Activated gamma-delta T cell treated with anti-CD3 and anti-CD28 coated beads, Interleukin-2, amount 50 U/mL, for 16 hours (primary cell): ENCODE data around the gene DOHH.

Source experiments
- DNase-seq: peaks from one replicate; pipeline ENCODE4 v3.0.0-alpha.2; 2020; ENCODE audit warnings: low read depth

DOHH gene

DNA sequence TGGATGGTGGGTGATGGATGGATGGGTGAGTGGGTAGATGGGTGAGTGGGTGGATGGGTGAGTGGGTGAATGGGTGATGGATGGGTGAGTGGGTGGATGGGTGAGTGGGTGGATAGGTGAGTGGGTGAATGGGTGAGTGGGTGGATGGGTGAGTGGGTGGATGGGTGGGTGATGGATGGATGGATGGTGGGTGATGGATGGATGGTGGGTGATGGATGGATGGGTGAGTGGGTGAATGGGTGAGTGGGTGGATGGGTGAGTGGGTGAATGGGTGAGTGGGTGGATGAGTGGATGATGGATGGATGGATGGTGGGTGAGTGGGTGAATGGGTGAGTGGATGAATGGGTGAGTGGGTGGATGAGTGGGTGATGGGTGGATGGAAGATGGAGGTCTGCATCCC is 23.0 kb downstream of the DOHH start:
- no peak for DNase-seq

- no peak for DNase-seq
Observed at GRCh38 chr19:3476830-3477229, 23.6 kb downstream of the DOHH start.

GRCh38 chr19:3475449-3475848 is 25.0 kb downstream of the DOHH start:
- DNase-seq: no peak

DNA sequence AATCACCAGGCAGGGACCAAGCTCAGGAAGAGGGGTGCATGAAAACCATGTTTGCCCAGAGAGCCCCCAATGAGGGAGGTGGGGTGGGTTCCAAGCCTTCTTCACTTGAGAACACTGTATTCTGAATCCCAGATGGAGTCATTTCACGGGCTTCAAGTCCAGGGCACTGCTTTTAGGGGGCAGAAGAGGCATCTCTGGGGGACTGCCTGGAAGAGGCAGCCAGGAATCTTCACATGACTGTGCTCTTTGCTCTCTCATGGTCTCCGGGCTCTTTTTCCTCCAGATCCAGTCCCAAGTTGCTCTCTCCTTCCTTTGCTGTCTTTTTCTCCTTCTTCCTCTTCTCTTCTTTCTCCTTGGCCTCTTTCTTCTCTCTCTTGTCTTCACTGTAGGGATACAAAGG is 25.9 kb downstream of the DOHH start:
- DNase-seq: no peak

- no peak for DNase-seq
Observed at GRCh38 chr19:3474010-3474409, 26.5 kb downstream of the DOHH start.

DNA sequence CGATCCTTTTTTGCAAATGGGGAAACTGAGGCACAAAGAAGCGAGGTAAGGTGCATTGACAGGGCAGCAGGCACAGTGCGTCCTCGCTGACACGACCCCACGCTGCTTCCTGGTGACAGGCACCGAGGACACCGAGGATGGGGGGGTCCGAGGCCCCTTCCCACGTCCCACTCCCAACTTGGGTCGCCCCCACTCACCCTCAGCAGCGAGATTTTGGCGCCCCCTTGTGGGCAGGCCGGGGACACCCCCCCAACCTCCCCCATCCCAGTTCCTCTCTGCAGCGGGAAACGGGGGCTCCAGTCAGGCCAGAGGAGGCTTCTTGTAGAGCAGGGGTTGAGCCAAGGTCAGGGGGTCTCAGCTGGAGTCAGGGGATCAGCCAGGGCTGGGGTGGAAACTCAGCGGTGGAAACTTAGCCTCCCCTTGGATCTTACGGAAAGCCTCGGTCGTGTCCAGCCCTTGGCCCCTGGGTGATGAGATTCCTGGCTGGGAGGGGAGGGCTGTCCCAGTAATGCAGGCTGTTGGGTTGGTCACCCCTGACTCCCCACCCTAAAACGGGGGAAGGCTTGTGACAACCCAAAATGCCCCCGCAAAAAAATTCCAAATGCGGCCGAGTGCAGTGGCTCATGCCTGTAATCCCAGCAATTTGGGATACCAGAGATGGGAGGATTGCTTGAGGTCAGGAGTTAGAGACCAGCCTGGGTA is 28.4 kb downstream of the DOHH start:
- no peak for DNase-seq

- DNase-seq: no peak
Observed at GRCh38 chr19:3470500-3471128, 29.9 kb downstream of the DOHH start.

- DNase-seq: no peak
Observed at GRCh38 chr19:3469638-3470499, 30.6 kb downstream of the DOHH start.

- no peak for DNase-seq
Observed at GRCh38 chr19:3468211-3468610, 32.3 kb downstream of the DOHH start.

DNA sequence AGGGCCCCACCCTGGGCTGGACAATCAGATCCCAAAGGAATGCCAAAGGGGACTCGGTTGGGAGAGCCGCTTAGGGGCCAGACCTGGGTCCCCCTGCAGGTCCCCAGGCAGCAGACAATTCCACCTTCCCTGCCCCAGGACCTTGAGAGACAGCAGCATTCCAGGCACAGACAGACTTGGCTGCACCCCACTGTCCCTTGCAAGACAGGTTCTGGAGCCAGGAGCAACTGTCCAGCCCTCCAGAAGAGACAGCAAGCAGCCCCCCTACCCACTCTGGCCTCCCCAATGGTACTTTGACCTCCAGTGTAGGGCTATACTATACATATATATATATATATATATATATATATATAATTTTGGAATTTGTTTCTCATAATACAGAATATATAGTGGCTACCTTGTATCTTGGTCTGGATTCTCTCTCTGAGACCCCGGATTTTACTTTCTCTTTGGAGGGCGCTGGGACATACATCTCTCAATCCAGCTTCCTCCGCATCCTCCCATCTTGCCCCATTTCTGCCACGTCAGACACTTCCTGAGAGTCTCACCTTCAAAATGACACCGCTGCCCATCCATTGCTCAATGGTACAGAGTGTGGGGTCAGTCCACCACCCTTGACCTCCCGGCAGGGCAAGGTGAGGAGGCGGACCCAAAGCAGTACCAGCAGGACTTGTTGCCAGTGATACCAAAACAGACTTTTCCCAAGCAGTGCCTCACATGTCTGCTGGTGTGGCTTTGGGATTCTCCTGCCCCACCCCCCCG is 32.9 kb downstream of the DOHH start:
- no peak for DNase-seq

DNA sequence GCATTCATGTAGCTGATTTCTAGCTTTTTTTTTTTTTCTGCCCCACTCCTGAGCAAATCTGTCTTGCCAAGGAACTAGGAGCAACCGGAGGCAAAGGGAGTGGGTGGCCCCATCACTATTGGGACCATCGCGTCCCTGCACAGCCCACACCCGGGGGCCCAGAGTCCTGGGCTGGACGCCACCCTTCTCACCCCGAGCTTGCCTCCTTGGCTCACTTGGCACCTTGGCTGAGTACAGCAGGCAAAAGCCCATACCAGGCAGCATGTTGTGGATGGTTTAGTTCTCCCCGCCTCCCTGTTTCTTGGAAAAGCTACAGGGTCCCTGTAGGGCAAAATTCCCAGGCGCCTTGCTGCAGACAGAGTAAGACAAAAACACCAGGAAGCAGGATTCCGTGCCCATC is 33.8 kb downstream of the DOHH start:
- no peak for DNase-seq

DNA sequence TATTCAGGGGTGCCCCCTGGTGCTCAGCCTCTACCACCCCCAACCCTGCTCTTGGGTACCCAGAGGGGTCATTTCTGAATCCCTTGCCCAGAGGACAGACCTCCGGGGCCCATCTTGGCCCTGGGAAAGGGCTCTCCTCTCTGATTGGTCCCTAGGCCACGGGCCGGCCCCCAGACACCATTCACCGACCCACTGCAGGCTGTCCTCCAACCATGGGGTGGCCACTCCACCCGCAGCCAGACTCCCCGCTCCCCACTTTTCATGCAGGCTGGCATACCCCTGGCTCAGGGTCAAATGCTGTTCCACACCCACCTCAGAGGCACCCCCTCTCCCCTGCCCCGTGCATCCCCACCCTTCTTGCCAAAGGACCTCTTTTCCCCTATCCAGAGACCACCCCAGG is 34.9 kb downstream of the DOHH start:
- no peak for DNase-seq

- DNase-seq: no peak
Observed at GRCh38 chr19:3464587-3465235, 35.8 kb downstream of the DOHH start.

- DNase-seq: no peak
Observed at GRCh38 chr19:3463714-3464586, 36.5 kb downstream of the DOHH start.

- no peak for DNase-seq
Observed at GRCh38 chr19:3462991-3463713, 37.3 kb downstream of the DOHH start.

DNA sequence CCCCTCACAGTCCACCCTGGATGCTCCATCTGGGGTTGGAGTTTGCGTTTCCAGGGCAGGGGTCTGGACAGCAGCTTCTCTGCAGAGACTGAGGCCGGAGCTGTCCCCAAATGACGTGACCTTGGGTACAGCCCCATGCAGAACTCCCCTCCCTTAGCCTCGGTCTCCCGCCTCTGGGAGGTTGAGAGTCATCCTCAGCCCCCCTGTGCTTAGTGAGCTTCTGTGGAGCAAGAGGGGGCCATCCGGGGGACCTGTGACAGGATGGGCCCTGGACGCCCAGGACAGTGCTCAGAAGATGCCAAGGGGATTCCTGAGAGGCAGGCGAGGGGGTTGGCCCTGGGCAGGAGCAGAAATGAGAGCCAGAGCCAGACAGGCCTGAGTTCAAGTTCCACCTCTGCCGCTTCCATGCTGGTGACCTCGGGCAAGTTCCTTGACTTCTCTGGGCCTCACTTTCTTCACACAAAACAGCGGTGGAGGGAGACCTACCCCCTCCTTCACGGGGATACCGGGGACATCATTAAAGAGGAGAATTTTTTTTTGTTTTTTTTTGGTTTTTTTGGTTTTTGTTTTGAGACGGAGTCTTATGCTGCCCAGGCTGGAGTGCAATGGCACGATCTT is 40.4 kb downstream of the DOHH start:
- no peak for DNase-seq

- DNase-seq: no peak
Observed at GRCh38 chr19:3459089-3459881, 41.2 kb downstream of the DOHH start.

DNA sequence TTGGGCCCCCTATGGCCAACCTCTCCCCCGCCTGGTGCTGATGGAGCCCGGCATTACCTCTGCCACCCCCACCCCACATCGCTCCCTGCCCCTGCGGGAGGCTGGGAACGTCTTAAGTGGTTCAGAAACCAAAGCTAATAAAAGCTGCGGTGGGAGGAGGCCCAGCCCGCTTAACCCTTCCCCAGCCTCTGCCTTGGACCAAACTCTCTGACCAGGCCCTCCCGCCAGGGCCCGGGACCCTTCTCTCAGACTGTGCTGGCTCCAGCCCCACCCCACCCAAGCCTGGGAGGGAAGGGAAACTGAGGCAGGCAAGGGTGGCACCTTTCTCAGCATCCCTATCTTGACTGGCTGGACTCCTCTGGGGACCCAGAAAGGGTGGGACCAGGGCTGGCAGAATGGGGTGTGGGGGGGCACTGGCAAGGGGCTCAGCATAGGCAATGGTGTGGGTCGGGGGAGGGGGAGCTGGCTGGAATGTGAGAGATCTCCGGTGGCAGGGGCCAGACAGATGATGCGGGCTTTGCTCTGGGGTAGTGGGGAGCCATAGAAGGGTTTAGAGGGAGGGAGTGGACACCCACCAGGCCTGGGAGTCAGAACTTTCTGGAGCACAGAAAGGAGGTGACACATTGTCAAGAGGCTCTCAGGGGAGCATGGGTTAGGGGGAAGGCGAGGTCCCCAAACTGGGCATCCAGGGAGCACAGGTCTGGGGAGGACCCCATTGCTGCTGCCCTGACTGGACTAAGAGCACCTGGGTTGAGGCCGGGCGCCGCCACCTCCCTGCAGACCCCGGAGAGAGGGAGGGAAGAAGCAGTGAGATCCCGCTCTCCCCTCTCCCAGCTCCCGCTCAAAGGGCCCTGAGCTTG is 42.0 kb downstream of the DOHH start:
- DNase-seq: no peak
